IMR-90 (cell line): Measurements from ENCODE around the gene FLCN. TPM values are rescaled to one million over a fixed set of nuclear protein-coding genes. Genes with fewer than 3 reads are reported as not detected.

Experiments used
- ATAC-seq: fragments of 200-7000 bp; cut with Tn5 transposase; 2 replicates; pipeline ENCODE4 v1.9.1; 2020; ENCODE audit warnings: low read depth, mild to moderate bottlenecking, moderate library complexity
- BruUV-seq: library from RNA; stranded (reverse); fragments of 400-500 nt; replicated peaks from 2 replicates; lab custom pipeline; 2021; lab: Mats Ljungman, UMichigan
- CTCF ChIA-PET: fragments of 300-600 bp; formaldehyde crosslinking; extraction: SDS; loops from one replicate; lab custom pipeline; 2021; ENCODE audit warnings: antibody characterized with exemption; lab: Yijun Ruan, JAX
- POLR2A ChIA-PET: fragments of 300-600 bp; sonication (Branson Sonifier 250); formaldehyde crosslinking; loops from one replicate; lab custom pipeline; 2022; ENCODE audit warnings: antibody characterized with exemption; ENCODE audit not compliant: unreplicated experiment; lab: Charles Lee
- DNase-seq: peaks from one replicate; pipeline ENCODE4 v3.0.0; 2013
- H2AFZ ChIP-seq: replicated peaks from 2 replicates; pipeline ENCODE3; 2013; ENCODE audit warnings: low read length, mild to moderate bottlenecking; ENCODE audit not compliant: poor library complexity
- H2AK5ac ChIP-seq: 2 replicates; pipeline ENCODE4 v1.6.1; 2013; ENCODE audit warnings: low read depth, low read length, inconsistent platforms
- H2AK9ac ChIP-seq: replicated peaks from 2 replicates; pipeline ENCODE3; 2013; ENCODE audit warnings: mild to moderate bottlenecking, low read depth, low read length, moderate library complexity; ENCODE audit not compliant: poor library complexity
- H2BK120ac ChIP-seq: 2 replicates; pipeline ENCODE4 v1.6.1; 2013; ENCODE audit warnings: low read depth, low read length, inconsistent platforms
- H2BK15ac ChIP-seq: 3 replicates; pipeline ENCODE4 v1.6.1; 2013; ENCODE audit warnings: low read depth, low read length, inconsistent platforms
- H2BK20ac ChIP-seq: 2 replicates; pipeline ENCODE4 v1.6.1; 2013; ENCODE audit warnings: low read depth, mild to moderate bottlenecking, inconsistent platforms, low read length, moderate library complexity
- H2BK5ac ChIP-seq: 2 replicates; pipeline ENCODE4 v1.6.1; 2013; ENCODE audit warnings: mild to moderate bottlenecking, low read depth, low read length, inconsistent platforms; ENCODE audit not compliant: poor library complexity, severe bottlenecking
- H3K14ac ChIP-seq: replicated peaks from 2 replicates; pipeline ENCODE4 v1.6.1; 2013; ENCODE audit warnings: low read depth, low read length, inconsistent platforms
- H3K18ac ChIP-seq: 2 replicates; pipeline ENCODE4 v1.6.1; 2013; ENCODE audit warnings: low read depth, low read length, control low read depth
- H3K23ac ChIP-seq: 2 replicates; pipeline ENCODE4 v1.6.1; 2013; ENCODE audit warnings: low read depth, low read length, inconsistent platforms
- H3K27ac ChIP-seq: 2 replicates; pipeline ENCODE4 v1.5.1; 2013; ENCODE audit warnings: mild to moderate bottlenecking, control low read depth, low read length; ENCODE audit not compliant: insufficient read depth
- H3K27me3 ChIP-seq: 2 replicates; pipeline ENCODE4 v1.6.1; 2013; ENCODE audit warnings: low read length; ENCODE audit not compliant: control insufficient read depth, insufficient read depth
- H3K36me3 ChIP-seq: 2 replicates; pipeline ENCODE4 v1.6.1; 2013; ENCODE audit warnings: low read length, mixed read lengths; ENCODE audit not compliant: control insufficient read depth, insufficient read depth
- H3K4ac ChIP-seq: 2 replicates; pipeline ENCODE4 v1.6.1; 2013; ENCODE audit warnings: low read depth, low read length, inconsistent platforms
- H3K4me1 ChIP-seq: 2 replicates; pipeline ENCODE4 v1.6.1; 2013; ENCODE audit warnings: low read length, mixed read lengths; ENCODE audit not compliant: control insufficient read depth, insufficient read depth
- H3K4me2 ChIP-seq: 2 replicates; pipeline ENCODE4 v1.6.1; 2013; ENCODE audit warnings: low read depth, mild to moderate bottlenecking, control low read depth, low read length, moderate library complexity
- H3K4me3 ChIP-seq: 2 replicates; pipeline ENCODE4 v1.5.1; 2013; ENCODE audit warnings: low read depth, mild to moderate bottlenecking, control low read depth, low read length, moderate library complexity; ENCODE audit not compliant: insufficient read depth
- H3K56ac ChIP-seq: 2 replicates; pipeline ENCODE4 v1.6.1; 2013; ENCODE audit warnings: low read length, inconsistent platforms; ENCODE audit not compliant: insufficient read depth; ENCODE audit errors: extremely low read depth
- H3K79me1 ChIP-seq, 2 experiments: 2 replicates each; pipeline ENCODE4 v1.6.1; 2013; ENCODE audit warnings: low read length in 2 of 2, inconsistent platforms in 1 of 2, low read depth in 1 of 2
- H3K9ac ChIP-seq: 2 replicates; pipeline ENCODE4 v1.6.1; 2013; ENCODE audit warnings: low read depth, low read length, control low read depth
- H3K9me1 ChIP-seq: 2 replicates; pipeline ENCODE4 v1.6.1; 2013; ENCODE audit warnings: low read length, inconsistent platforms; ENCODE audit not compliant: insufficient read depth
- H3K9me3 ChIP-seq: 2 replicates; pipeline ENCODE4 v1.6.1; 2013; ENCODE audit warnings: low read length; ENCODE audit not compliant: control insufficient read depth, insufficient read depth
- H4K20me1 ChIP-seq: 2 replicates; pipeline ENCODE4 v1.6.1; 2013; ENCODE audit warnings: low read length, inconsistent platforms; ENCODE audit not compliant: insufficient read depth
- H4K5ac ChIP-seq: 2 replicates; pipeline ENCODE4 v1.6.1; 2013; ENCODE audit warnings: mild to moderate bottlenecking, low read depth, low read length, control low read depth
- H4K8ac ChIP-seq, 2 experiments: 2 replicates each; pipeline ENCODE4 v1.6.1; 2013; ENCODE audit warnings: low read depth in 2 of 2, low read length in 2 of 2, control low read depth in 1 of 2, inconsistent platforms in 1 of 2
- H4K91ac ChIP-seq: 2 replicates; pipeline ENCODE4 v1.6.1; 2013; ENCODE audit warnings: low read depth, low read length, inconsistent platforms; ENCODE audit not compliant: insufficient read depth
- BHLHE40 ChIP-seq: fragments of 150-350 bp; IDR thresholded peaks from 2 replicates; pipeline ENCODE4 v1.6.1; 2016; ENCODE audit warnings: mild to moderate bottlenecking, low read depth, low read length
- CEBPB ChIP-seq: IDR thresholded peaks from 2 replicates; pipeline ENCODE4 v1.6.1; 2012; ENCODE audit warnings: low read depth, low read length, improper control_type of control experiment
- CHD1 ChIP-seq: IDR thresholded peaks from 2 replicates; pipeline ENCODE4 v1.6.1; 2012; ENCODE audit warnings: low read depth, low read length, improper control_type of control experiment
- CTCF ChIP-seq: conservative IDR thresholded peaks from 2 replicates; pipeline ENCODE4 v1.5.1; 2012; ENCODE audit warnings: mild to moderate bottlenecking, low read depth, low read length, improper control_type of control experiment
- FOS ChIP-seq: fragments of 150-350 bp; IDR thresholded peaks from 2 replicates; pipeline ENCODE4 v1.6.1; 2016; ENCODE audit warnings: low read depth, low read length
- MAFK ChIP-seq: IDR thresholded peaks from 2 replicates; pipeline ENCODE4 v1.6.1; 2012; ENCODE audit warnings: low read depth, low read length, improper control_type of control experiment
- MAZ ChIP-seq: IDR thresholded peaks from 2 replicates; pipeline ENCODE4 v1.6.1; 2012; ENCODE audit warnings: low read depth, mild to moderate bottlenecking, low read length, improper control_type of control experiment, moderate library complexity, borderline replicate concordance
- MXI1 ChIP-seq: IDR thresholded peaks from 2 replicates; pipeline ENCODE4 v1.6.1; 2012; ENCODE audit warnings: low read depth, mild to moderate bottlenecking, low read length, moderate library complexity, borderline replicate concordance
- NFE2L2 ChIP-seq: fragments of 150-350 bp; IDR thresholded peaks from 2 replicates; pipeline ENCODE4 v1.6.1; 2016; ENCODE audit warnings: low read depth, mild to moderate bottlenecking, low read length
- POLR2A ChIP-seq: IDR thresholded peaks from 2 replicates; pipeline ENCODE4 v1.6.1; 2012; ENCODE audit warnings: mild to moderate bottlenecking, low read depth, low read length
- RAD21 ChIP-seq: IDR thresholded peaks from 2 replicates; pipeline ENCODE4 v1.6.1; 2012; ENCODE audit warnings: low read length, improper control_type of control experiment
- RCOR1 ChIP-seq: IDR thresholded peaks from 2 replicates; pipeline ENCODE4 v1.6.1; 2012; ENCODE audit warnings: mild to moderate bottlenecking, low read length, improper control_type of control experiment; ENCODE audit not compliant: insufficient replicate concordance
- RFX5 ChIP-seq: IDR thresholded peaks from 2 replicates; pipeline ENCODE4 v1.8.0; 2012; ENCODE audit warnings: low read depth, mild to moderate bottlenecking, low read length, moderate library complexity
- SMC3 ChIP-seq: fragments of 150-350 bp; IDR thresholded peaks from 2 replicates; pipeline ENCODE4 v1.6.1; 2016; ENCODE audit warnings: low read depth, mild to moderate bottlenecking, antibody characterized with exemption, low read length, moderate library complexity
- USF2 ChIP-seq: fragments of 150-350 bp; IDR thresholded peaks from 2 replicates; pipeline ENCODE4 v1.6.1; 2017; ENCODE audit warnings: mild to moderate bottlenecking, antibody characterized with exemption, low read length, low read depth
- WGBS, 2 experiments: methylation state at CpG; one replicate each; pipeline versions ENCODE4 v1.1.5 to v1.1.7; 2013; ENCODE audit warnings: missing lambda C conversion rate in 2 of 2; ENCODE audit not compliant: insufficient read length in 1 of 2; ENCODE audit errors: extremely low coverage in 2 of 2; 5-methylcytosine and 5-hydroxymethylcytosine counted together
- dilution Hi-C: fragments of 300-500 bp; cut with HindIII; formaldehyde crosslinking; loops from one replicate; pipeline ENCODE4 v1.14.3; 2018; ENCODE audit warnings: low sequenced_read_pairs; ENCODE audit not compliant: unreplicated experiment
- in situ Hi-C: fragments of 300-500 bp; cut with MboI; formaldehyde crosslinking; loops from 3 replicates; pipeline ENCODE4 v1.14.3; 2019; ENCODE audit warnings: low sequenced_read_pairs, inconsistent platforms, mixed read lengths
- intact Hi-C: fragments of 100-400 bp; cut with micrococcal nuclease; formaldehyde crosslinking; loops from 2 replicates; pipeline ENCODE4 v1.10.0; 2022
- polyA plus RNA-seq, 3 experiments: library from polyadenylated mRNA; depleted of rRNA; stranded (reverse); fragments of >200 nt; gene quantifications; 2 replicates each; pipeline ENCODE4 v1.2.3, GENCODE V29; 2012; ENCODE audit warnings: low replicate concordance in 1 of 3
- total RNA-seq: library from RNA; depleted of rRNA; stranded (reverse); fragments of >200 nt; gene quantifications from 2 replicates; pipeline ENCODE4 v1.2.3, GENCODE V29; 2012
- TF ChIP-seq, protein P1 (sequence below): fragments of 150-350 bp; IDR thresholded peaks from 2 replicates; pipeline ENCODE4 v1.6.1; 2016; ENCODE audit warnings: low read depth, mild to moderate bottlenecking, low read length, moderate library complexity, borderline replicate concordance

The FLCN gene
- total and polyA plus RNA-seq, 2 of the 4 experiments (the other 2 are of a cell fraction): 16.8 to 24.8 TPM

GRCh38 chr17:17167986-17168385, 69.0 kb downstream of the FLCN start:
- no peak overlapping the region for H3K9ac ChIP-seq
- no peak overlapping the region for H3K27ac ChIP-seq
- ATAC-seq (no peak), DNase-seq (no peak)
- H3K36me3 ChIP-seq: peaks cover 73% of the 10 kb centered on the region
- no peak overlapping the region for H3K18ac ChIP-seq
- dilution Hi-C loops (no loop called here), in situ Hi-C loops (no loop called here), intact Hi-C loops (no loop called here)
- H4K91ac ChIP-seq: no peak overlapping the region
- no peak overlapping the region for H4K8ac ChIP-seq
- TF ChIP-seq CEBPB (no peak), FOS (no peak), RCOR1 (no peak), MAZ (no peak), RAD21 (no peak), POLR2A (no peak), CTCF (no peak), NFE2L2 (no peak), BHLHE40 (no peak), CHD1 (no peak), MXI1 (no peak), SMC3 (no peak), RFX5 (no peak), USF2 (no peak), MAFK (no peak)
- TF ChIP-seq, protein P1, sequence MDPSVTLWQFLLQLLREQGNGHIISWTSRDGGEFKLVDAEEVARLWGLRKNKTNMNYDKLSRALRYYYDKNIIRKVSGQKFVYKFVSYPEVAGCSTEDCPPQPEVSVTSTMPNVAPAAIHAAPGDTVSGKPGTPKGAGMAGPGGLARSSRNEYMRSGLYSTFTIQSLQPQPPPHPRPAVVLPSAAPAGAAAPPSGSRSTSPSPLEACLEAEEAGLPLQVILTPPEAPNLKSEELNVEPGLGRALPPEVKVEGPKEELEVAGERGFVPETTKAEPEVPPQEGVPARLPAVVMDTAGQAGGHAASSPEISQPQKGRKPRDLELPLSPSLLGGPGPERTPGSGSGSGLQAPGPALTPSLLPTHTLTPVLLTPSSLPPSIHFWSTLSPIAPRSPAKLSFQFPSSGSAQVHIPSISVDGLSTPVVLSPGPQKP: no peak
- H2BK20ac ChIP-seq: no peak overlapping the region
- H3K23ac ChIP-seq: no peak overlapping the region
- WGBS, 2 experiments: no CpG with 5 or more reads among the region's 10 CpGs
- ChIA-PET CTCF (no interaction called here), POLR2A (no interaction called here)
- H3K4me3 ChIP-seq: no peak overlapping the region
- no peak overlapping the region for H3K14ac ChIP-seq
- H4K5ac ChIP-seq: no peak overlapping the region
- no peak overlapping the region for H3K4ac ChIP-seq
- no peak overlapping the region for H3K56ac ChIP-seq
- H3K9me1 ChIP-seq: peaks cover 4% of the 10 kb centered on the region; the same call in 1 of the 2 replicates
- H2BK5ac ChIP-seq: no peak overlapping the region
- no peaks in the 10 kb centered on the region for H3K4me1 ChIP-seq
- H2BK15ac ChIP-seq: no peak overlapping the region
- H2BK120ac ChIP-seq: no peak overlapping the region
- peaks cover 12% of the 10 kb centered on the region for H4K20me1 ChIP-seq
- no peak overlapping the region for H3K4me2 ChIP-seq
- peaks cover 11 to 51% of the 10 kb centered on the region in 2 experiments for H3K79me1 ChIP-seq
- H3K9me3 ChIP-seq: no peaks in the 10 kb centered on the region
- no TSS peak for BruUV-seq
- no peak overlapping the region for H2AFZ ChIP-seq
- no peaks in the 10 kb centered on the region for H3K27me3 ChIP-seq
- H2AK5ac ChIP-seq: no peak overlapping the region
- H2AK9ac ChIP-seq: no peak overlapping the region
